Right atrium auricular region (tissue), 2 donors: ENCODE results near the gene NAP1L4. TPM values are rescaled to one million over a fixed set of nuclear protein-coding genes. Genes with fewer than 3 reads are reported as not detected.

Experiments
- DNase-seq: peaks from one replicate; pipeline ENCODE4 v3.0.0-alpha.2; 2019; ENCODE audit warnings: low spot score
- H3K27ac ChIP-seq, 2 donors: fragments of 200-600 bp; sonication (generic); 1 replicate in 1 of 2; 2 replicates in 1 of 2; pipeline ENCODE4 v1.5.1; 2016 to 2019
- H3K27me3 ChIP-seq, 2 donors: fragments of 200-600 bp; sonication (generic); one replicate each; pipeline versions ENCODE4 v1.5.1 to v1.6.0; 2017 to 2019
- H3K36me3 ChIP-seq: fragments of 200-600 bp; sonication (generic); one replicate; pipeline ENCODE4 v1.5.1; 2016
- H3K4me1 ChIP-seq, 2 donors: fragments of 200-600 bp; sonication (generic); one replicate each; pipeline versions ENCODE4 v1.5.1 to v1.6.0; 2017 to 2019
- H3K4me3 ChIP-seq, 2 donors: fragments of 200-600 bp; sonication (generic); 1 replicate in 1 of 2; 2 replicates in 1 of 2; pipeline ENCODE4 v1.5.1; 2017 to 2019; ENCODE audit warnings: mild to moderate bottlenecking in 1 of 2, moderate library complexity in 1 of 2
- H3K9me3 ChIP-seq, 2 donors: fragments of 200-600 bp; sonication (generic); one replicate each; pipeline ENCODE4 v1.5.1; 2019
- total RNA-seq, 2 donors: library from RNA; depleted of rRNA; stranded (reverse); fragments of >200 nt; gene quantifications; one replicate each; pipeline ENCODE4 v1.1.0, GENCODE V29; 2016
- TF ChIP-seq, protein P1 (sequence below), 2 donors: fragments of 200-600 bp; sonication (generic); IDR thresholded peaks; one replicate each; pipeline ENCODE4 v1.5.1; 2019; ENCODE audit warnings: antibody characterized with exemption in 2 of 2

Gene NAP1L4
- total RNA-seq, 2 donors from 2014 or later = 79.2 to 128 TPM

DNA sequence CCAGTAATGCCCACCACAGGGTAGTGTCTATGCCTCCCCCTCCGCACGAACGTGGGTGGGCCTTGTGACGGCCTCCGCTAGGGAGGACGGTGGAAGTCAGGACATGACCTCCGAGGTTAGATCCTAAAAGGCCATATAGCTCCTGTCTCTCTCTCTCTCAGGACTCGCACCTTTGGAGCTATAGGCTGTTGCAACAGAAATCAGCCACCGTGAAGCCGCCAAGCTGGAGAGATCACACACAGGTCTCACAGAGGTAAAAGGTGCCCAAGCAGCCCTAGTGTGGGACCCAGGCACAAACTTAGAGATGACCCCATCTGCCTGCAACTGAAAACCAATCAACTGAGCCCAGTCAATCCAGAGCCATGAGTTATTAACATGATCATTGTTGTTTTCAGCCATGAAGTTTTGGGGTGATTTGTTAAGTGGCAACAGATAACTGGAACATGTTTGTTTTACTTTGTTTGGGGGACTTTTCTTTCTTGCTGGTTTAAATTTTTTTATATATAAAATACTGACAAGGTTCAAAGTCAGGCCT lies 7.4 kb upstream of the NAP1L4 start:
- no peaks in the 10 kb centered on the region for H3K27me3 ChIP-seq
- no peaks in the 10 kb centered on the region for H3K9me3 ChIP-seq
- no peak for DNase-seq
- TF ChIP-seq, protein P1, sequence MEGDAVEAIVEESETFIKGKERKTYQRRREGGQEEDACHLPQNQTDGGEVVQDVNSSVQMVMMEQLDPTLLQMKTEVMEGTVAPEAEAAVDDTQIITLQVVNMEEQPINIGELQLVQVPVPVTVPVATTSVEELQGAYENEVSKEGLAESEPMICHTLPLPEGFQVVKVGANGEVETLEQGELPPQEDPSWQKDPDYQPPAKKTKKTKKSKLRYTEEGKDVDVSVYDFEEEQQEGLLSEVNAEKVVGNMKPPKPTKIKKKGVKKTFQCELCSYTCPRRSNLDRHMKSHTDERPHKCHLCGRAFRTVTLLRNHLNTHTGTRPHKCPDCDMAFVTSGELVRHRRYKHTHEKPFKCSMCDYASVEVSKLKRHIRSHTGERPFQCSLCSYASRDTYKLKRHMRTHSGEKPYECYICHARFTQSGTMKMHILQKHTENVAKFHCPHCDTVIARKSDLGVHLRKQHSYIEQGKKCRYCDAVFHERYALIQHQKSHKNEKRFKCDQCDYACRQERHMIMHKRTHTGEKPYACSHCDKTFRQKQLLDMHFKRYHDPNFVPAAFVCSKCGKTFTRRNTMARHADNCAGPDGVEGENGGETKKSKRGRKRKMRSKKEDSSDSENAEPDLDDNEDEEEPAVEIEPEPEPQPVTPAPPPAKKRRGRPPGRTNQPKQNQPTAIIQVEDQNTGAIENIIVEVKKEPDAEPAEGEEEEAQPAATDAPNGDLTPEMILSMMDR (IDR thresholded peaks at IDR 0.05) = no peak
- peaks cover 0 to 22% of the 10 kb centered on the region in 2 donors for H3K4me1 ChIP-seq
- H3K4me3 ChIP-seq = no peak overlapping the region
- H3K27ac ChIP-seq = no peak overlapping the region
- peaks cover 31% of the 10 kb centered on the region for H3K36me3 ChIP-seq

DNA sequence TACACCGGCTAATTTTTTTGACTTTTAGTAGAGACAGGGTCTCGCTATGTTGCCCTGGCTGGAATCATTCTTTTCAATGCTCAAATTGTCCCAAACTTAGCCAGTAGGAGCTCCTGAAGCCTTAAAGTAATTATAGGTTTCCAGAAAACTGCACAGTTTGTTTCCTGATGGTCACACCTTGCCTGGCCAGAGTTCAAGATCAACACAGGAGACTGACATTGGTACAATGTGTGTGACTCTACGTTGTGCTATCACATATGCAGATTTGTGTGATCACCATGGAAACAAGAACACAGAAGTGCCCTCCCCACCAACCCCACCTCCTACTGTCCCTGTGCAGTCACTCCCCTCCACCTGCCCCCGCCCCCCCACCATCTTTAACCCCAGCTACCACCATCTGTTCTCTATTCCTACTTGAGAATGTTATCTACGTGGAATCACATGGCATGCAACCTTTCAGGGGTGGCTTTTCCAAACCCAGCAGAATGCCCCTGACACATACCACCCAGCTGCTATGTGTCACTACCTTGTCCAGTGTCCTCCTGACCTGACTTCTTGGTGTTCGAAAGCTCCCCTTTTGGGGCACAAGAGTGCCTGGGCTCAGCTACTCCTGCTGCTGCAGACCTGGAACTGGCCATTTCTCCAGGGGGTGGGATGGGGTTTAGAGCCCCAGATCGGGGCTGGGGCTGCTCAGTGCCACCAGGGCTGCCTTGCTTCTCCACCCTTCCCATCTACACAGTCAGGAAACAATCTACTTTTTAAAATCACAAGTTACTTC lies 6.1 kb upstream of the NAP1L4 start:
- Histone ChIP-seq H3K4me3 (no peak overlapping the region), H3K36me3 (peaks cover 18% of the 10 kb centered on the region), H3K27ac (no peak overlapping the region), H3K27me3 (no peaks in the 10 kb centered on the region), H3K4me1 (peaks cover 0 to 22% of the 10 kb centered on the region in 2 donors), H3K9me3 (no peaks in the 10 kb centered on the region)
- DNase-seq = no peak
- TF ChIP-seq, protein P1 (IDR thresholded peaks at IDR 0.05) = no peak

DNA sequence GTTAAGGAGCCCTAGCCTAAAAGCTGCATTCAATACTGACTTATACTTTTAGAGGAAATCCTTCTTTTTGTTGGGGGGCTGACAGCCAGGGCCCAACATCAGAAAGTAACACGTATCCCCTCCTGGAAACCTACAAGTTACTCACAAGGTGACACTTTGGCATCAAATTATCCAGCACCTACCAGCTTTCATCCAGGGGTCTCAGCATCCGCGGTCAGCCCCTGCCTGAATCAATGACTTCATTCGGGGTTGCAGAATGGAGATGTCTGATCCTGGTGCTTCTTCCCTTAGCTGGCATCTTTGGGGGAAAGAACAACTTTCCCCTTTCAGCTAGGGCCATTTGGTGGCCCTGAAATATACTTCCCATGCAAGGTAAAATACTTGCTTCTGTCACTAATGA lies 5.3 kb upstream of the NAP1L4 start:
- no peak overlapping the region for H3K27ac ChIP-seq
- H3K36me3 ChIP-seq = peaks cover 10% of the 10 kb centered on the region
- no peaks in the 10 kb centered on the region for H3K9me3 ChIP-seq
- TF ChIP-seq, protein P1 (IDR thresholded peaks at IDR 0.05) = no peak
- H3K4me1 ChIP-seq = peaks cover 0 to 28% of the 10 kb centered on the region in 2 donors
- H3K27me3 ChIP-seq = no peaks in the 10 kb centered on the region
- no peak for DNase-seq
- H3K4me3 ChIP-seq = no peak overlapping the region

DNA sequence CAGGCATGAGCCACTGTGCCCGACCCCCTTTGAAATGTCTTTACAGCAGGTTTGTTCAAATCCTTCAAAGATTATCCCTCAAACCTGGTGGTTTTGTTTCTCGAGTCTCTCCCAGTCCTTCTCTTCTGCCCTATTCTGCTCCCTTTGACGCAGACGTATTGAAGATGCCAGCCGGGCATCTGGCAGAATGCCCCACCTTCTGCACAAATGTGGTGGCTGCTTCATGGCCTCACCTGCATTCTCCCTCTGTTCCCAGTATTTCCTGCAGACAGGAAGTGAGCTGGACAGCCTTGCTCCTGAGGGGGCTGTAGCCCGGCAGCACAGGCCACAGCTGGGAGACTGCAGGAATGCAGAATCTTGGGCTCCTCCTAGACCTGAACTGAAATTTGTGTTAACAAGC lies 4.8 kb upstream of the NAP1L4 start:
- H3K27me3 ChIP-seq = no peaks in the 10 kb centered on the region
- H3K4me3 ChIP-seq = no peak overlapping the region
- DNase-seq = no peak
- no peaks in the 10 kb centered on the region for H3K9me3 ChIP-seq
- TF ChIP-seq, protein P1 (IDR thresholded peaks at IDR 0.05) = no peak
- no peak overlapping the region for H3K27ac ChIP-seq
- peaks cover 0 to 29% of the 10 kb centered on the region in 2 donors for H3K4me1 ChIP-seq
- peaks cover 5% of the 10 kb centered on the region for H3K36me3 ChIP-seq

DNA sequence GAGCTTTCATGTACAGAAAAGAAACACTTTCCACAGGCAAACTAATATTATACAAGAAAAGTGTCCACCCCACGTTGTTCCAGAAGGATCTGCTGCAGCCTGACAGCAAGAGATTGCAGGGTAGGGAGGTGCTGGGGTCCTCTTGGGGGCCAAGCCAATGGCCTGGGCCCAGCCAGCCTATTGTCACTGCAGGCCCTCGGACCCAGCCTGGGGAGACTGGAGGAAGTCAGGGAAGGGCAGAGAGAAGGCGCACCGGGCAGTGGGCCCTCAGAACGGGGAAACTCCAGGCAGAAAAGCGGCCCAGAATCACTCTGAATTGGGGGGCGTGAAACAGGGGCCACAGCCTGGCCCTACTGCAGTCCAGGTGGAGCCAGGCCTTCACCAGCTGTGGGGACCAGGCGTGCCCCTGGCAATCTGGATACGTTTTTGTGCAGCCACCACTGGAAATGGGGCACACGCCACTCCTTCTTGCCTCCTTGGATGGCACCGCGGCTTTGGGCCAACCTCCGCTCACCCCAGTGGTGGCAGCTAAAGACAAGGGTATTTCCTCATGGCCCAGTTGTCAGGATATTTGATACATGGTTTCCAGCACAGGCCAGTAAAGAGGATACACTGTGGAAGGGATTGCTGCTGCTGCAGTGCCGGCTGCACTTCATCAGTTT lies 3.9 kb upstream of the NAP1L4 start:
- H3K36me3 ChIP-seq = no peaks in the 10 kb centered on the region
- TF ChIP-seq, protein P1 (IDR thresholded peaks at IDR 0.05) = no peak
- peaks cover 0 to 21% of the 10 kb centered on the region in 2 donors for H3K4me1 ChIP-seq
- no peaks in the 10 kb centered on the region for H3K9me3 ChIP-seq
- no peaks in the 10 kb centered on the region for H3K27me3 ChIP-seq
- no peak overlapping the region for H3K27ac ChIP-seq
- H3K4me3 ChIP-seq = no peak overlapping the region
- DNase-seq = no peak
